Activated naive CD4-positive, alpha-beta T cell treated with anti-CD3 and anti-CD28 coated beads, Interleukin-2, amount 50 U/mL, for 72 hours (primary cell): ENCODE results near the gene OIT3. TPM values are rescaled to one million over a fixed set of nuclear protein-coding genes. Genes with fewer than 3 reads are reported as not detected.

ENCODE experiments used
- ATAC-seq, 2 donors: fragments of 150-1000 bp; cut with Tn5 transposase; 2 replicates each; pipeline ENCODE4 v1.10.0; 2021; ENCODE audit warnings: mild to moderate bottlenecking in 2 of 2, moderate library complexity in 2 of 2
- DNase-seq, 2 donors: peaks; one replicate each; pipeline ENCODE4 v3.0.0; 2021 to 2022; ENCODE audit warnings: low spot score in 2 of 2
- H3K27ac Mint-ChIP-seq, 2 donors: one replicate each; pipeline ENCODE4 v1.8.0; 2022; ENCODE audit warnings: mild to moderate bottlenecking in 2 of 2, mixed read lengths in 2 of 2
- H3K36me3 Mint-ChIP-seq, 2 donors: one replicate each; pipeline ENCODE4 v1.8.0; 2022; ENCODE audit warnings: mixed read lengths in 2 of 2
- H3K9me3 Mint-ChIP-seq, 2 donors: one replicate each; pipeline ENCODE4 v1.8.0; 2022; ENCODE audit warnings: mixed read lengths in 2 of 2
- total RNA-seq, 2 donors: library from RNA; stranded (reverse); gene quantifications; one replicate each; pipeline ENCODE4 v1.2.3, GENCODE V29; 2022

OIT3 gene
- total RNA-seq, 2 donors from 2014 or later, result not detected

GRCh38 chr10:72956001-72956400, 62.5 kb downstream of the OIT3 start:
- ATAC-seq, result no peak
- Mint-ChIP-seq H3K27ac (no peak overlapping the region), H3K9me3 (no peaks in the 10 kb centered on the region), H3K36me3 (no peaks in the 10 kb centered on the region)
- no peak for DNase-seq

GRCh38 chr10:72976886-72977285, 83.3 kb downstream of the OIT3 start:
- Mint-ChIP-seq H3K27ac (no peak overlapping the region), H3K9me3 (peaks cover 32 to 34% of the 10 kb centered on the region in 2 donors), H3K36me3 (peaks cover 26 to 39% of the 10 kb centered on the region in 2 donors)
- ATAC-seq (no peak), DNase-seq (no peak)

GRCh38 chr10:72979709-72980108, 86.2 kb downstream of the OIT3 start:
- Mint-ChIP-seq H3K9me3 (peaks cover 32 to 34% of the 10 kb centered on the region in 2 donors), H3K27ac (peak overlapping the region in 1 of 2 donors; percentile 3), H3K36me3 (peaks cover 26 to 39% of the 10 kb centered on the region in 2 donors)
- DNase-seq (no peak), ATAC-seq (no peak)

- peaks cover 26 to 39% of the 10 kb centered on the region in 2 donors for H3K36me3 Mint-ChIP-seq
- ATAC-seq, result peak in 1 of 2 donors; percentile 16
- no peak for DNase-seq
- H3K27ac Mint-ChIP-seq, result no peak overlapping the region
- H3K9me3 Mint-ChIP-seq, result peaks cover 32 to 34% of the 10 kb centered on the region in 2 donors
These were observed 86.8 kb downstream of the OIT3 start for GRCh38 chr10:72980348-72980747.

- Mint-ChIP-seq H3K36me3 (peaks cover 26 to 39% of the 10 kb centered on the region in 2 donors), H3K27ac (no peak overlapping the region), H3K9me3 (peaks cover 32 to 34% of the 10 kb centered on the region in 2 donors)
- no peak for DNase-seq
- ATAC-seq, result peak in 1 of 2 donors; percentile 39
These were observed 87.7 kb downstream of the OIT3 start for GRCh38 chr10:72981028-72981881.

GRCh38 chr10:72981882-72982529, 88.5 kb downstream of the OIT3 start:
- peak in 1 of 2 donors; percentile 16 for ATAC-seq

More at GRCh38 chr10:72981882-72982529, 88.5 kb downstream of the OIT3 start:
- H3K9me3 Mint-ChIP-seq, result peaks cover 29 to 31% of the 10 kb centered on the region in 2 donors
- DNase-seq, result no peak
- peaks cover 24 to 38% of the 10 kb centered on the region in 2 donors for H3K36me3 Mint-ChIP-seq
- no peak overlapping the region for H3K27ac Mint-ChIP-seq

Other genes with a start within 250 kb of the OIT3 start
- 10 to 100 TPM; 22.5 to 35.2 TPM for gene MCU, start 201.6 kb upstream of the OIT3 start, total RNA-seq
- not detected for gene PLA2G12B, start 61.1 kb downstream of the OIT3 start, total RNA-seq
- 10 to 100 TPM in 1 of 2 donors, 1 to 10 TPM in 1; 9.5 to 62.2 TPM for gene P4HA1, start 203.1 kb downstream of the OIT3 start, total RNA-seq
- 1 to 10 TPM in 1 of 2 donors, under 1 TPM in 1; 0.18 to 1.2 TPM for gene NUDT13, start 216.7 kb downstream of the OIT3 start, total RNA-seq